Lung (tissue), 12 donors: ENCODE measurements around the gene UBE2D3. TPM values are rescaled to one million over a fixed set of nuclear protein-coding genes. Genes with fewer than 3 reads are reported as not detected.

Source experiments
- ATAC-seq: fragments of 200-7000 bp; cut with Tn5 transposase; one replicate; pipeline ENCODE4 v1.9.1; 2020; ENCODE audit warnings: moderate number of reproducible peaks; ENCODE audit not compliant: insufficient read depth, low FRiP score
- DNase-seq, 3 donors: peaks; one replicate each; pipeline ENCODE4 v3.0.0-alpha.2; 2013 to 2017
- H3K27ac ChIP-seq, 2 donors: one replicate each; pipeline ENCODE4 v1.5.1; 2013; ENCODE audit warnings: mild to moderate bottlenecking in 2 of 2, moderate library complexity in 2 of 2, control low read depth in 1 of 2, inconsistent platforms in 1 of 2, low read depth in 1 of 2, low read length in 1 of 2
- H3K27me3 ChIP-seq, 3 donors: one replicate each; pipeline ENCODE4 v1.5.1; 2013; ENCODE audit warnings: low read length in 2 of 3; ENCODE audit not compliant: control insufficient read depth in 3 of 3, insufficient read depth in 3 of 3
- H3K36me3 ChIP-seq, 4 donors: one replicate each; pipeline ENCODE4 v1.5.1; 2013; ENCODE audit warnings: low read length in 4 of 4, mild to moderate bottlenecking in 1 of 4, moderate library complexity in 1 of 4; ENCODE audit not compliant: control insufficient read depth in 4 of 4, insufficient read depth in 4 of 4
- H3K4me1 ChIP-seq, 5 donors: one replicate each; pipeline ENCODE4 v1.5.1; 2013; ENCODE audit warnings: low read length in 5 of 5, mild to moderate bottlenecking in 2 of 5, moderate library complexity in 1 of 5; ENCODE audit not compliant: control insufficient read depth in 5 of 5, insufficient read depth in 5 of 5
- H3K4me3 ChIP-seq: one replicate; pipeline ENCODE4 v1.5.1; 2013; ENCODE audit warnings: mild to moderate bottlenecking, control low read depth, moderate library complexity
- H3K9ac ChIP-seq, 2 donors: one replicate each; pipeline ENCODE4 v1.5.1; 2013; ENCODE audit warnings: low read length in 2 of 2, control low read depth in 1 of 2; ENCODE audit not compliant: insufficient read depth in 1 of 2
- H3K9me3 ChIP-seq, 4 donors: one replicate each; pipeline ENCODE4 v1.5.1; 2013; ENCODE audit warnings: low read length in 3 of 4, mild to moderate bottlenecking in 1 of 4, moderate library complexity in 1 of 4; ENCODE audit not compliant: control insufficient read depth in 4 of 4, insufficient read depth in 3 of 4
- CTCF ChIP-seq: IDR thresholded peaks from 2 replicates; pipeline ENCODE4 v1.5.1; 2012; ENCODE audit warnings: mild to moderate bottlenecking; ENCODE audit errors: control extremely low read depth, extremely low read depth
- WGBS, 2 donors: extraction: QIAGEN DNeasy Blood & Tissue Kit; methylation state at CpG; one replicate each; pipeline ENCODE4 v1.1.7; 2013; 5-methylcytosine and 5-hydroxymethylcytosine counted together
- polyA plus RNA-seq, 2 donors: library from polyadenylated mRNA; stranded (reverse); fragments of 200-250 nt; gene quantifications; one replicate each; pipeline ENCODE4 v1.2.1, GENCODE V29; 2013
- total RNA-seq, 2 donors: library from RNA; depleted of rRNA in 1 of 2; stranded (reverse); fragments of >200 nt in 1 of 2; gene quantifications; one replicate each; pipeline ENCODE4 v1.2.1, GENCODE V29; 2014 to 2021
- donor health status: control.
- donor health status: control.
- donor health status: Bipolar disorder and iron deficiency.
- donor health status: healthy.
- donor health status: DM: yes; HTN: yes; CAD: no.

UBE2D3 gene
- total and polyA plus RNA-seq, 4 donors: 165 to 373 (median 273) TPM

GRCh38 chr4:102787096-102787881 lies 40.1 kb downstream of the UBE2D3 start:
- H3K27ac ChIP-seq: no peak overlapping the region
- peaks cover 0 to 1% (median 0%) of the 10 kb centered on the region in 5 donors for H3K4me1 ChIP-seq
- no peak for TF ChIP-seq CTCF
- H3K27me3 ChIP-seq: no peaks in the 10 kb centered on the region
- peaks cover 0 to 8% (median 2%) of the 10 kb centered on the region in 4 donors for H3K36me3 ChIP-seq
- ATAC-seq (peak; percentile 39), DNase-seq (no peak)
- no peak overlapping the region for H3K4me3 ChIP-seq
- no peak overlapping the region for H3K9ac ChIP-seq
- H3K9me3 ChIP-seq: no peaks in the 10 kb centered on the region
- 94% methylated on average over 7 of the region's 7 CpGs for WGBS, 2 donors

DNA sequence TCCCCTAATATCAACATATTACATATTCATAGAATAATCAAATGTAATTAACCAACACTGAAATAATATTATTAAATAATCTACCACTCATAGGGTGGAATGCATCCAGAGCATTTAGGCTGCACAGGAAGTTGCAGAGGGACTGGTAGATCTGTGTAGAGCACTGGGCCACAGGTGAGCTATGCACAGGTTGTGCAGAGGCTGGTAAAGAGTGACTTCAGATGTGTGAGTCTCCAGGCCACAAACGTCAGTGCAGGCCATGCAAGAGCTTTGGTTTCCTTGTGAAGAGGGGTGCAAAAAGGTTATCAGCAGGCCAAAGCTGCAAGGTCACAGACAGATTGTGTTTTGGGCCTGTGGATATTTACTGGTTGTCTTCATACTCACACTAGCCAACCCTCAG lies 41.1 kb downstream of the UBE2D3 start:
- peaks cover 0 to 2% (median under 1%) of the 10 kb centered on the region in 4 donors for H3K36me3 ChIP-seq
- ATAC-seq (no peak), DNase-seq (no peak)
- TF ChIP-seq CTCF: no peak
- H3K27me3 ChIP-seq: no peaks in the 10 kb centered on the region
- no peak overlapping the region for H3K27ac ChIP-seq
- H3K9me3 ChIP-seq: no peaks in the 10 kb centered on the region
- no peak overlapping the region for H3K9ac ChIP-seq
- no peak overlapping the region for H3K4me3 ChIP-seq
- WGBS, 2 donors: 51 to 66% methylated on average over 1 of the region's 1 CpG
- peaks cover 0 to 1% (median 0%) of the 10 kb centered on the region in 5 donors for H3K4me1 ChIP-seq

DNA sequence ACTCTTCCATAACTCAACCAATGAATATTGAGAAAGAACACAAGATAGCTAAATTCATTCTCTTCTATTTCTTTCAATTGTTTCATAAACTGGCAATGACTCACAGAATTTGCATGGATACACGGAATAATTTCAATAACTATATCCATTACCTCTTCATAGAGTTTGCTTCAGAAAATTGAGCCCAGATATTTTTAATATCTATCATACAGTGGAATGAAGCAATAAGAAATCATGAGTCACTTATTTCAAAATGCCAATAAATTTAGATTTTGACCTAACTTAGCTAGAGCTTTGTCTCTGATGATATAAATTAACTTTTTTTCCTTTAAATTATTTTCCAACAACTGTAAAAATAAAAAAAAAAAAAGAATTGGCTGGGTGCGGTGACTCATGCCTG lies 44.3 kb downstream of the UBE2D3 start:
- DNase-seq (no peak), ATAC-seq (no peak)
- Histone ChIP-seq H3K27me3 (no peaks in the 10 kb centered on the region), H3K9ac (no peak overlapping the region), H3K27ac (no peak overlapping the region), H3K4me3 (no peak overlapping the region), H3K4me1 (peaks cover 0 to 9% (median 0%) of the 10 kb centered on the region in 5 donors), H3K9me3 (no peaks in the 10 kb centered on the region), H3K36me3 (no peaks in the 10 kb centered on the region)
- 93 to 99% methylated on average over 2 of the region's 2 CpGs for WGBS, 2 donors
- no peak for TF ChIP-seq CTCF
